HepG2 (cell line): ENCODE measurements around the gene YBX2. TPM values are rescaled to one million over a fixed set of nuclear protein-coding genes. Genes with fewer than 3 reads are reported as not detected.
A peak's percentile ranks its signal among the peaks of the same experiment; 100 is the strongest.

Source experiments
- ARID4A ChIP-seq: sonication (generic); formaldehyde crosslinking; IDR thresholded peaks from 2 replicates; pipeline ENCODE4 v1.5.0; 2020; ENCODE audit warnings: mild to moderate bottlenecking, missing genetic modification reagents, borderline replicate concordance
- E2F1 ChIP-seq: sonication (generic); formaldehyde crosslinking; IDR thresholded peaks from 2 replicates; pipeline ENCODE4 v1.5.0; 2020; ENCODE audit warnings: missing genetic modification reagents
- E2F2 ChIP-seq: sonication (generic); formaldehyde crosslinking; IDR thresholded peaks from 2 replicates; pipeline ENCODE4 v1.4.0; 2020; ENCODE audit warnings: missing genetic modification reagents, borderline replicate concordance
- FOXK1 ChIP-seq: sonication (generic); formaldehyde crosslinking; IDR thresholded peaks from 2 replicates; pipeline ENCODE4 v1.4.0; 2020; ENCODE audit warnings: low read depth, missing genetic modification reagents, borderline replicate concordance
- GABPA ChIP-seq, 2 experiments: IDR thresholded peaks; 2 replicates each; pipeline ENCODE4 v1.6.1; 2011 to 2016; ENCODE audit warnings: low read depth in 2 of 2, low read length in 1 of 2, missing biosample characterization in 1 of 2, missing genetic modification characterization in 1 of 2
- GRHL1 ChIP-seq: sonication (generic); formaldehyde crosslinking; conservative IDR thresholded peaks from 2 replicates; pipeline ENCODE4 v1.8.0; 2022; ENCODE audit warnings: missing genetic modification reagents
- HDAC2 ChIP-seq: sonication (generic); formaldehyde crosslinking; IDR thresholded peaks from 2 replicates; pipeline ENCODE4 v1.4.0; 2020; ENCODE audit warnings: missing genetic modification reagents
- HNRNPH1 ChIP-seq: fragments of 200-400 bp; formaldehyde crosslinking; optimal IDR thresholded peaks from 2 replicates; pipeline ENCODE3; 2017; ENCODE audit warnings: mild to moderate bottlenecking, low read depth, low read length
- MXD1 ChIP-seq: sonication (generic); formaldehyde crosslinking; IDR thresholded peaks from 2 replicates; pipeline ENCODE4 v1.4.0; 2020; ENCODE audit warnings: mild to moderate bottlenecking, missing genetic modification reagents
- NFKBIZ ChIP-seq: IDR thresholded peaks from 2 replicates; pipeline ENCODE4 v1.6.1; 2018; ENCODE audit warnings: missing genetic modification reagents, missing compliant biosample characterization
- PLRG1 ChIP-seq: fragments of 450-650 bp; conservative IDR thresholded peaks from 2 replicates; pipeline ENCODE4 v1.6.1; 2016
- RBM39 ChIP-seq: fragments of 200-400 bp; formaldehyde crosslinking; IDR thresholded peaks from one replicate; pipeline ENCODE4 v1.6.1; 2018; ENCODE audit warnings: antibody characterized with exemption, mild to moderate bottlenecking, low read depth, low read length; ENCODE audit not compliant: poor library complexity, severe bottlenecking
- SIN3A ChIP-seq: IDR thresholded peaks from 2 replicates; pipeline ENCODE4 v1.6.1; 2011; ENCODE audit warnings: low read depth, mild to moderate bottlenecking, control low read depth, low read length, borderline replicate concordance
- ZBTB1 ChIP-seq: sonication (generic); formaldehyde crosslinking; IDR thresholded peaks from 2 replicates; pipeline ENCODE4 v1.4.0; 2020; ENCODE audit warnings: missing genetic modification reagents, borderline replicate concordance
- ZFP82 ChIP-seq: sonication (generic); formaldehyde crosslinking; IDR thresholded peaks from 2 replicates; pipeline ENCODE4 v1.5.1; 2020; ENCODE audit warnings: mild to moderate bottlenecking, missing genetic modification reagents, borderline replicate concordance
- ZNF253 ChIP-seq: sonication (generic); formaldehyde crosslinking; IDR thresholded peaks from 2 replicates; pipeline ENCODE4 v1.8.0; 2022; ENCODE audit warnings: mild to moderate bottlenecking, missing genetic modification reagents, borderline replicate concordance
- ZNF343 ChIP-seq: sonication (generic); formaldehyde crosslinking; IDR thresholded peaks from 2 replicates; pipeline ENCODE4 v1.4.0; 2020; ENCODE audit warnings: mild to moderate bottlenecking, missing genetic modification reagents
- ZNF484 ChIP-seq: sonication (generic); formaldehyde crosslinking; IDR thresholded peaks from 2 replicates; pipeline ENCODE4 v1.5.1; 2020; ENCODE audit warnings: mild to moderate bottlenecking, low read depth, missing genetic modification reagents, borderline replicate concordance
- polyA plus RNA-seq, 8 experiments: library from polyadenylated mRNA; depleted of rRNA in 3 of 8; stranded (reverse) in 7 of 8; unstranded in 1 of 8; fragments of >200 nt; fragmentation: Illumina TruSeq in 4 of 8; extraction: Trizol in 4 of 8; gene quantifications; 2 replicates each; pipeline versions ENCODE4 v1.2.1 to v1.2.3, GENCODE V29; 2011 to 2016; ENCODE audit warnings: low read depth in 4 of 8, missing spikeins in 1 of 8, mixed read lengths in 1 of 8; ENCODE audit not compliant: insufficient read depth in 1 of 8
- total RNA-seq, 5 experiments: library from RNA; depleted of rRNA; stranded (reverse); fragments of >200 nt; fragmentation: Illumina TruSeq; extraction: Trizol; gene quantifications; 2 replicates each; pipeline ENCODE4 v1.2.3, GENCODE V29; 2016; ENCODE audit warnings: low read depth in 1 of 5

Gene YBX2
- total and polyA plus RNA-seq, 2 of the 13 experiments (the other 11 are each of a cell fraction or from before 2014, with no cell fraction given) = 0.12 to 0.22 TPM

- no peak for TF ChIP-seq GRHL1
- TF ChIP-seq ZFP82 (CRISPR knock-in tag) = no peak
- no peak for TF ChIP-seq GABPA (IDR thresholded peaks at IDR 0.05; ENCODE audit: low read depth, low read length)
- no peak for TF ChIP-seq GABPA (CRISPR knock-in tag; IDR thresholded peaks at IDR 0.05; ENCODE audit: low read depth)
- TF ChIP-seq MXD1 (CRISPR knock-in tag) = peak; percentile 74; the same call in 1 of the 2 replicates
- peak; percentile 6 for TF ChIP-seq HNRNPH1
- TF ChIP-seq ZNF484 (CRISPR knock-in tag) = 0 out of 2 replicates have a peak, but pooled peaks have one; percentile 67
- peak; percentile 42; the same call in 1 of the 2 replicates for TF ChIP-seq FOXK1 (CRISPR knock-in tag)
- TF ChIP-seq NFKBIZ = no peak
- TF ChIP-seq ARID4A (CRISPR knock-in tag) = peak; percentile 48; the same call in 1 of the 2 replicates
- peak; percentile 72 for TF ChIP-seq RBM39
- TF ChIP-seq E2F1 (CRISPR knock-in tag) = peak; percentile 71
- TF ChIP-seq ZNF343 = 0 out of 2 replicates have a peak, but pooled peaks have one; percentile 22
- no peak for TF ChIP-seq ZBTB1 (CRISPR knock-in tag)
- TF ChIP-seq HDAC2 (CRISPR knock-in tag) = no peak
- no peak for TF ChIP-seq PLRG1
- TF ChIP-seq SIN3A = peak; percentile 80; the same call in 1 of the 2 replicates
- TF ChIP-seq E2F2 (CRISPR knock-in tag) = no peak
- 0 out of 2 replicates have a peak, but pooled peaks have one; percentile 1 for TF ChIP-seq ZNF253 (CRISPR knock-in tag)
Measured at GRCh38 chr17:7281074-7281952, 13.1 kb downstream of the YBX2 start, which contains the start of gene SLC2A4 (continued).
